DMS114 treated with DMSO at 0.1 percent for 48 hours (cell line): ENCODE results near the gene PABPC1L.

Experiments
- DNase-seq: peaks from one replicate; lab custom pipeline; 2025; ENCODE audit not compliant: unreplicated experiment; lab: John Stamatoyannopoulos, UW

PABPC1L gene

DNA sequence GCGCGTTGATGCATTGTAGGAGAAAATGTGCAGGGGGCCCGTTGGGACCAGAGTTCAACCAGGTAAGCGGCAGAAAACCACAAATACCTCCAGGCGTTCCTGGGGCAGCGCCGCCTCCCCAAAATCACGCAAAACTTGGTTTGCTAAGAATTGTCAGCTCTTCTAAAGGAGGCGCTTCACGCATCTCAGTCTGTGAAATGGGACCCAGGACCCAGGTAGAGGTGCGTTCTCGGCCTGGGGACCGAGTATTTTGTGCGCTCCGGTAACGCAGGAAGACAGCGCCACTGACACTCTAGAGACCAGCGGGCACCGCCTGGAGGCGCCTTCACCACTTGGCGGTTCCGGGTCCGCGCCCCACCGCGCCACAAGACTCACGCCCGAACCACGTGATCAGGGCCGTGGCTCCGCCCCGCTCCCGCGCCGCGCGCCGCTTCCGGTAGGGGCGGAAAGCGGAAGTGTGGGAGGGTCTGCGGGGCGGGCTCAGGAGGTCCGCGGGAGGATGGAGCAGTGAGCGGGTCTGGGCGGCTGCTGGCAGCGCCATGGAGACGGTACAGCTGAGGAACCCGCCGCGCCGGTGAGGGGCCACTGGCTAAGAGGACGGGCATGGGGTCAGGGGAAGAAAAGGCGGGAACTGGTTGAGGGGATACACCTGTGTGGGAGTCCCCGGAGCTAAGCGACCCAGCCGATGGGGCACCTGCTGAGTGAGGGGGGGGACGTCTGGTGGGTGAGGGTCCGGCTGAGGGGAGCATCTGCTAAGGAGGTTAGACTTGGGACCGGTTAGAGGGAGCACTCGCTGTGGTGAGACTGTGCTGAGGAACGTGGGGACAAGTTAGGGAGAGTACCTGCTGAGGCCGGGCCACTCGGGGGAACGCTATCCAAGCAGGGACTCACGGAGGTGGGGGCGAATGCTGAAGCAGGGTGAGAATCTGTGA lies 56.4 kb downstream of the PABPC1L start, which contains the start of gene STK4:
TSS of gene STK4 (plus strand) at position 483 of the 932 bp plus-strand sequence. CDS start at position 540, 57 bp downstream.
- peak; percentile 62 for DNase-seq

DNA sequence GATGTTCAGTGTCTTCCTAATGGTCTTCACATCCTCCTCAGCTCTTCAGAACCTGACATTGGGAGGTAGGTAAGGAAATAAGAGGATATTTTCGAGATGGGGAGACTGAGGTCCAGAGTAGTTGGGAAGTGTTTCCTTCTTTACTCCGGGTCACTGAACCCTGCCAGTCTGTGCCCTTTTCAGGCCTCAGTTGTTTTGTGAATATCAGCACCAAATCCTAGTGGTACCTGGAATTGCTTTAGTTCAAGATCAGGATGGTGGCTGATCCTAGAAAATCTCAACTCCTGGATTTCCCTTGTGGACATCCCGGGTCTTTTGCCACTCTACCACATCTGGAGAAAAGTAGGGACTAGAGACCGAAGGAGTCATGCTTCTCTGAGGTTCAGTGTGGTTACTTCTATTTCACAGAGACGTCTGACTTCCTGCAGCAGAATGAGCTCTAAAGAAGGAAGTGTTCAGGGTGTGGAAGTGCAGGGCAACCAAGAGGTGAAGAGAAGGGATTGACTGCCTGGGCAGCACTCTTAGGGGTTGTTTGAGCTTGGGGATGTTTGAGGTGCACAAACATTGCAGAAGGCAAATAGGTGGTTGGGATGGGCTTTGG lies 57.4 kb downstream of the PABPC1L start:
- no peak for DNase-seq

DNA sequence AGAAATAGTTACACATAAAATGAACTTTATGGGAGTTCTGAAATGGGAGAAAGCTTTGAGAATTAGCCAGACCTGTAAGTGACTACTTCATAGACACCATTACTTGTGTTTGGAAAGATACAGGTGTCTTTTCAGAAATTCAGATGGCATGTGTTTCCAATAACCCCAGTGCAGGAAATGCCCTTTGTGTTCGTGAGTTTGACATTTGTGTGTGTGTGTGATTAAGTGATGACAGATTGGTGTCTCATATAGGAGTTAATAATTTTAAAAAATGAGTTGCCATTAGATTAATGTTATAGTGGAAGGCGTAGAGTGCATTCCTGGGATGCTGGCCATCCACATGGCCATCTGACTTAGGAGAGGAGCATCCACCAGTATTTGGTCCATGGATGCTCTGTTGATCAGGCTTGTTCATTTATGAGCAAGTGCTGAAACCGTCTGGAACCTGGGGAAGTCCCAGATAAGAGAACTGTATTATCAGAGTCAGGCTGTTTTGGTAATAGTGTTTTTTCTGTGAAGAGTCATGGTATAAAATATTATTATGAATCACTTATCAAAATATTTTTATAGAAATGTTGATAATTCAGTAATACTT lies 59.5 kb downstream of the PABPC1L start:
- DNase-seq, result no peak

DNA sequence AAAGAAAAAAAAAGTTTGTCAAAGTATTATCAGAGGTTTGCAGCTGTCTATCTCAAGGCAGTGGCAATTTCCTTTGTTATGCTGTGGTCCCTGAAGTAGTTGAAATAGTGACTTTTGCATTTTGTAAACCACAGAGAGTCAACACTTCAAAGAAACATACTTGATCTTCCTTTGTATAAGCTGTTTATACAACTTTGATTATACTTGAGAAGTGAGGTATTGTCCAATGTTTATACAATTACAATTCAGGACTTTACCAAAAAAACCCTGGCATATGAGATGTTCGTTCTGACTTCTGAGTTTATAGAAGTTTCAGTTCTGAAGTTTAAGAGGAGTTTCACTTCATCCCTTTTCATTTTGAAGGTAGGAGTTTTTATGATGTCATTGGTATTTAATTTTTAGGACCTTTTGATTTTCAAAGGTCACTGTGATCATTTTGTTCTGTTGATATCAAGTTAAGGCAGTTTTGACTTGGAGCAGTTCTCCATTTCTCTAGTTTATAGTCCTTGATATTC lies 60.4 kb downstream of the PABPC1L start:
- DNase-seq, result no peak

DNA sequence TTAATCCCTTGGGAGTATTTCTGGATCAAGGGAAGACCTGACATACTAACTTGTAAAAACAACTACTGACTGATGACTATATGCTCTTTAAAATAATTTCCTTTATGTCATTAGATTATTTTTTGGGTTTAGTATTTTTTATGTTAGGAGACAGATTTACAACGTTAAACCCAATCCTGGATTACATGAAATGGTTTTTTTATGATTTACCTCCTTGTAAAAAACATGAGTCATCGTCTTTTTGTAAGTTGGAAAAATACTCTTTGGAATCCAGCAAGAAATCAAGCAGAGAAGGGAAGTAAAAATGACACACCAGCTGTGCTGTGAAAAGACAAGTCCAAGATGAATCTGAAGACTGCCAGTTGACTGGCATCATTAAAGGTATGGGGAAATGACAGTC lies 63.2 kb downstream of the PABPC1L start:
- DNase-seq, result no peak

DNA sequence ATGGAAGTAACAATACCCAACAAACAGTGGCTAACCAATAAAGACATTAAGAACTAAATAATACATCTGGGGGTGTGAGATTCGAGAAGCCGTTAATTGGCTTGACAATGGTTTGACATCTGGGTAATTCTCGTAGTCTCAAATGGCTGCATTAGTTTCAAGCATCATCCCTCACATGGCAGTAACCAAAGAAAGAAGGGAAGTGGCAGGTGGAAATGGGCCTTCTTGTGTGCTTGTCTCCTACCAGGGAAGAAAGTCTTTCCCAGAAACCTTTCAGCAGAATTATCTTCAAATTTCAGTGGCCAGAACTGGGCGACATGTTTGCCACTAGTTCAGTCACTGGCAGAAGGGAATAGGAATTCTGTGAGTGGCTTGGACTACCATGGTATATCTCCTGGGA lies 66.8 kb downstream of the PABPC1L start:
- no peak for DNase-seq

DNA sequence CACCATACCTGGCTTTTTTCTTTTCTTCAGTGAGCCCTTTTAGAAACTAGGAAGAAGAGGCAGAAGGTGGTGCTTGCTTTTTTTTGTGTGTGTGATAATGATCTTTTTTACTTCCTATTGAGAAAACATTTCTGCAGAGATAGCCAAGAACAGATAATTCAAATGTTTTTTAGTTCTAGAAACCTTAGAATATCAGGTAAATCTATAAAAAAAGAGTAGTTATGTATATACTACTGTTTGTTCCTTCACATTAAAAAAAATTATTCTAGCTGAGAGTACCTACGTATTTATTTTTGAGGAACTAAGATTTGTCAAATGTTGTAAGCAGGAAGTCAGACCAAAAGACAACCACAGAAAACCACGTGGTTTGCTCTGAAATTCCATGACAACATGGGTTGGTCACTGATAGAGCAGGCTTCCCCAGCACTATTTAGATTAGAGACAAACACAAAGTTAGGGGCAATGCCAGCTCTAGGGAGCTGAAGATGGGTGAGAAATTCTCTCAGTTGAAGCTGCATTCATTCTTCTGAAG lies 69.3 kb downstream of the PABPC1L start:
- DNase-seq, result no peak

DNA sequence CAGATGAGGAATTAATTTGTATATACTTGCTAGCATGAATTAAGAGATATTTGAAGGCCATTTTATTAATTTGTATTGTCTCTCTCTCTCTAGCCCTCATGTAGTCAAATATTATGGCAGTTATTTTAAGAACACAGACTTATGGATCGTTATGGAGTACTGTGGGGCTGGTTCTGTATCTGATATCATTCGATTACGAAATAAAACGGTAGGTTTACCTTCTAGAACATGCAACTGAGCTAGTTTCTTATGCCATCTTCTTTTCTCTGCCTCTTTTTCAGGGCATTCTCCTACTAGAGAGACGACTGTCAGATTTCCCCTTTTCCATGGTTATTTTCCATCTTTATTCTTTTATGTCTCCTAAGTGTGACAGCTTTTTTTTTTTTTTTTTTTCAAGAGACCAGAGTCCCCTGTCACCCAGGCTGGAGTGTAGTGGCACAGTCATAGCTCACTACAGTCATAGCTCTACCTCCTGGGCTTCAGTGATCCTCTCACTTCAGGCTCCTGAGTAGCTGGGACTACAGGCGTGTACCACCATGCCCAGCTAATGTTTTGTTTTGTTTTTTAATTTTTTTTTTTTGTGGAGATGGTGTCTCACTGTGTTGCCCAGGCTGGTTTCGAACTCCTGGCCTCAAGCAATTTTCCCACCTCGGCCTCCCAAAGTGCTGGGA lies 72.0 kb downstream of the PABPC1L start:
- DNase-seq, result no peak

DNA sequence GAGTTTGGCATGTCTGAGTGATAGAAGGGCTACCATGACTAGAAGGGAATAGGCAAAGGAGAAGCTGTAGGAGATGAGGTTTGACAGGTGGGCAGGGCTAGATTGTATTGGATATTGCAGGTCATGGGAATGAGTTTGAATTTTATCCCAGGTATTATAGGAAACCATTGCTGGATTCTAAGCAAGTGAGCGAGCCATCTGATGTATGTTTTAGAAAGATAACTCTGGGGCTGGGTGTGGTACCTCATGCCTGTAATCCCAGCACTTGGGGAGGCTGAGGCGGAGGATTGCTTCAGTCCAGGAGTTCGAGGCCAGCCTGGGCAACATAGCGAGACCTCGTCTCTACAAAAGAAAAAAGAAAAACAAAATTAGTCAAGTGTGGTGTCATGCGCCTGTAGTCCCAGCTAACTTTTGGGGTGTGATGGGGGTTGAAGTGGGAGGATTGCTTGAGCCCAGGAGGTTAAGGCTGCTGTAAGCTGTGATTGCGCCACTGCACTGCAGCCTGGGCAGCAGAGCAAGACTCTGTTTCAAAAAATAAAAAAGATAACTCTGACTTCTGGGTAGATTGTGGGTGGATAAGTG lies 73.3 kb downstream of the PABPC1L start:
- DNase-seq, result no peak

DNA sequence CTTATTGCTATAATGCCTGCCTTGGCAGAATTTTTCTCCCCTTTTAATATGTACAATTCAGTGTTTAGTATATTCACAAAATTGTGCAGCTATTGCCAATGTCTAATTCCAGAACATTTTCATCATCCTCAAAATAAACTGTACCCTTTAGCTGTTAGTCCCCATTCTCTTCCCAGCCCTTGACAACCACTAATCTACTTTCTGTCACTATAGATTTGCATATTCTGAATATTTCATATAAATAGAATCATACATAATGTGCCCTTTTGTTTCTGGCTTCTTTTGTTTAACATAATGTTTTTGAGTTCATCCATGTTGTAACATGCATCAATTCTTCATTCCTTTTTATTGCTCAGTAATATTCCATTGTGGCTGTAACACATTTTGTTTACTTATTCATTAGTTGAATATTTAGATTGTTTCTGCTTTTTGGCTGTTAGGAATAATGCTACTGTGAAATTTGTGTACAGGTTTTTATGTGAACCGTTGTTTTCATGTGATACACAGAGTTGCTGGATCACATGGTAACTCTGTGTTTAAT lies 78.8 kb downstream of the PABPC1L start:
- DNase-seq, result no peak
